ENCODE measurements around the gene KRT39. TPM values are rescaled to one million over a fixed set of nuclear protein-coding genes. Genes with fewer than 3 reads are reported as not detected.

Gene KRT39
- total and polyA plus RNA-seq, 2 donors (not counting 3 experiments of a cell fraction or from before 2014, with no cell fraction given), result not detected

GRCh38 chr17:40980596-40980995 is 13.8 kb upstream of the KRT39 start:
- no peaks in the 10 kb centered on the region for H3K4me1 ChIP-seq (ENCODE audit: control insufficient read depth, extremely low read depth, insufficient read depth, low read length)
- ChIA-PET CTCF (interaction anchor here (1.0 to 1.2 kb wide), 2 partner anchors 8 to 568 kb away, joined by 3 read pairs; no protein-coding TSS in a partner anchor), POLR2A (no interaction called here)
- no peaks in the 10 kb centered on the region for H3K79me2 ChIP-seq (ENCODE audit: control insufficient read depth, insufficient read depth, low read length)
- H4K20me1 ChIP-seq (replicated peaks; ENCODE audit: control insufficient read depth, extremely low read depth, insufficient read depth, low read length), result no peaks in the 10 kb centered on the region
- TF ChIP-seq GATA2 (IDR thresholded peaks at IDR 0.05; ENCODE audit: insufficient read depth, insufficient read length, low read depth, low read length) (no peak), CTCF (IDR thresholded peaks at IDR 0.05; ENCODE audit: extremely low read depth in 1 of 2, insufficient read depth in 1 of 2, low read depth in 1 of 2, low read length in 2 of 2) (no peak), MAX (IDR thresholded peaks at IDR 0.05; ENCODE audit: insufficient read depth, insufficient read length) (no peak), MYC (IDR thresholded peaks at IDR 0.05; ENCODE audit: low read depth, low read length) (no peak), POLR2A (IDR thresholded peaks at IDR 0.05; ENCODE audit: low read depth, low read length) (no peak), EZH2 (IDR thresholded peaks at IDR 0.05; ENCODE audit: borderline replicate concordance, low read depth, low read length, severe bottlenecking) (no peak), POLR2AphosphoS5 (IDR thresholded peaks at IDR 0.05; ENCODE audit: insufficient read depth, low read depth, low read length) (no peak), JUN (IDR thresholded peaks at IDR 0.05; ENCODE audit: borderline replicate concordance, insufficient read depth, insufficient read length, low read depth) (no peak), FOS (IDR thresholded peaks at IDR 0.05; ENCODE audit: borderline replicate concordance, insufficient read depth, low read length) (no peak)
- no peaks in the 10 kb centered on the region for H3K9me1 ChIP-seq (replicated peaks; ENCODE audit: control insufficient read depth, extremely low read depth, insufficient read depth, low read length)
- H3K4me2 ChIP-seq (ENCODE audit: insufficient read depth, low read length), result no peak overlapping the region
- no peaks in the 10 kb centered on the region for H3K9me3 ChIP-seq (replicated peaks; ENCODE audit: control insufficient read depth, insufficient read depth, low read length)
- intact Hi-C loops (cut with micrococcal nuclease) (no loop called here), dilution Hi-C loops (cut with MboI; ENCODE audit: extremely low pct_ligation_motif_present, low sequenced_read_pairs) (no loop called here)
- DNase-seq (ENCODE audit: low read depth, low spot score) (no peak), FAIRE-seq (no peak)
- no peaks in the 10 kb centered on the region for H3K36me3 ChIP-seq (ENCODE audit: control insufficient read depth in 2 of 2, extremely low read depth in 1 of 2, insufficient read depth in 2 of 2, low read length in 2 of 2)
- peaks cover 0 to 8% of the 10 kb centered on the region in 2 experiments for H3K27me3 ChIP-seq (ENCODE audit: control insufficient read depth in 2 of 2, insufficient read depth in 2 of 2, low read length in 2 of 2)
- H2AFZ ChIP-seq (ENCODE audit: low read depth, low read length), result no peak overlapping the region
- H3K9ac ChIP-seq (replicated peaks; ENCODE audit: extremely low read depth, insufficient read depth, low read length), result no peak overlapping the region
- no TSS peak for BruUV-seq (replicated peaks)
- H3K4me3 ChIP-seq (replicated peaks in 1 of 3; ENCODE audit: insufficient read depth in 1 of 3, low read depth in 1 of 3, low read length in 3 of 3), result no peak overlapping the region
- H3K27ac ChIP-seq (ENCODE audit: insufficient read depth, low read depth, low read length), result no peak overlapping the region

Data from endothelial cell of umbilical vein (primary cell).